Activated naive CD4-positive, alpha-beta T cell treated with anti-CD3 and anti-CD28 coated beads, Interleukin-2, amount 50 U/mL, for 24 hours (primary cell): ENCODE results near the gene TC2N.
A peak's percentile ranks its signal among the peaks of the same experiment; 100 is the strongest.

Source experiments
- H3K27ac Mint-ChIP-seq: one replicate; pipeline ENCODE4 v1.8.0; 2021; ENCODE audit warnings: mild to moderate bottlenecking, mixed read lengths
- H3K27me3 Mint-ChIP-seq: one replicate; pipeline ENCODE4 v1.8.0; 2021; ENCODE audit warnings: mixed read lengths
- H3K36me3 Mint-ChIP-seq: one replicate; pipeline ENCODE4 v1.8.0; 2021; ENCODE audit warnings: mixed read lengths
- H3K4me1 Mint-ChIP-seq: one replicate; pipeline ENCODE4 v1.8.0; 2021; ENCODE audit warnings: mixed read lengths
- H3K4me3 Mint-ChIP-seq: one replicate; pipeline ENCODE4 v1.8.0; 2021; ENCODE audit warnings: mild to moderate bottlenecking, mixed read lengths
- H3K9me3 Mint-ChIP-seq: one replicate; pipeline ENCODE4 v1.8.0; 2021; ENCODE audit warnings: mixed read lengths

Gene TC2N

DNA sequence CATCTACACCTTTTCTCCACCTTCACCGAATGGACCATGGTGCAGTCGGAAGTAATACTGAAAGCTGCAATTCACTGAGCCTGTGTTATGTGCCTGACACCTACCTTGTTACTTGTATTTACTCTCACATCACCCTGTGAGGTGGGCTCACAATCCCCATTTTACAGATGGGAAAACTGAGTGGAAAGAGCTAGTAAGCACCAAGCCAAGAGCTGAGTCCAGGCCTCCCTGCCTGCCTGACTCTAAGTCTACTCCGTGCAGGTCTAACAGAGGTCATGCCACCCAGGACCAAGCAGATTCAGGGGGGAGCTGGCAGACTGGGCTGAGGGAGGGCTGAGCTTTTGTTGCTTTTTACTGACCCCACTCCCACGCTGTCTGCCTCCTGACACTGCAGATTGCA is 29.1 kb upstream of the TC2N start:
- no peaks in the 10 kb centered on the region for H3K36me3 Mint-ChIP-seq
- no peak overlapping the region for H3K4me3 Mint-ChIP-seq
- peaks cover 35% of the 10 kb centered on the region for H3K4me1 Mint-ChIP-seq
- H3K27me3 Mint-ChIP-seq, result no peaks in the 10 kb centered on the region
- peak overlapping the region; percentile 6 for H3K27ac Mint-ChIP-seq
- H3K9me3 Mint-ChIP-seq, result no peaks in the 10 kb centered on the region

DNA sequence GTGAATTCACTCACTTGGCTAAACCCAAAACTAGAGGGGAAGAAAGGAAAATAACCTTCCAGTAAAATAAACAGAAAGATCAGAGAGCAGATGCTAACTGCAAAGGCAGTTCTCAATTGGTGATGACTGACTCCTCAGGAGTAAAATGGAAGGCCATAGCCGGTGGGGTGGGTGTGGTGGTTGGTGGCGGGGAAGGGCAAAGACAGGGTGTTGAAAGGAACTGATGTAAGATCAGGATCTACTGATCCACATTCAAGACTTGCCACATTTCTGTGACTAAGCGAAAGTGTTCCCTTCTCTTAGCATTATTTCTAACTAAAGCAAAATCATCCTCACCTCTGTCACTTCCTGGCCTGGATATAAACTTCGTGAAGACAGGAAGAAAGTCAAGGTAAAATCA is 26.3 kb upstream of the TC2N start:
- Mint-ChIP-seq H3K27ac (peak overlapping the region; percentile 92), H3K36me3 (no peaks in the 10 kb centered on the region), H3K4me3 (peak overlapping the region; percentile 46), H3K4me1 (peaks cover 56% of the 10 kb centered on the region), H3K9me3 (no peaks in the 10 kb centered on the region), H3K27me3 (no peaks in the 10 kb centered on the region)

DNA sequence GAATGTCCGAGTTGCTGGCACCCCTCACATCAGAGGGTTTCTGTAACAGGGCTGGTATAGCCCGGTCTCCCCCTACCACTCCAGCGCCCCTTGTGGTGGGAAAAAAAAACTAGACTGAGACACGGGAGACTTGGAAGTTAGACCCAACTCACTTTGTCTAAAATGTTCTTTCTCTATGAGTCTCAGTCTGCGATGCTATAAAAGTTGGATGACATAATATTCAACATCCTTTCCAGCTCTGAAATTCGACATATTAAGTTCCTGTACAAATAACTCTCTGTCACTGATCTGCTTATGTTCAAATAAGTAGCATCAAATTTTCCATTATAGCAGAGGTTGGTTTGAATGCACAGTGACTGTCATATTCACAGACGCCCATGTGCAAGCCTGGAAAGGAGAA is 25.7 kb upstream of the TC2N start:
- no peaks in the 10 kb centered on the region for H3K36me3 Mint-ChIP-seq
- H3K27me3 Mint-ChIP-seq, result no peaks in the 10 kb centered on the region
- H3K27ac Mint-ChIP-seq, result peak overlapping the region; percentile 92
- peaks cover 60% of the 10 kb centered on the region for H3K4me1 Mint-ChIP-seq
- no peaks in the 10 kb centered on the region for H3K9me3 Mint-ChIP-seq
- H3K4me3 Mint-ChIP-seq, result no peak overlapping the region

DNA sequence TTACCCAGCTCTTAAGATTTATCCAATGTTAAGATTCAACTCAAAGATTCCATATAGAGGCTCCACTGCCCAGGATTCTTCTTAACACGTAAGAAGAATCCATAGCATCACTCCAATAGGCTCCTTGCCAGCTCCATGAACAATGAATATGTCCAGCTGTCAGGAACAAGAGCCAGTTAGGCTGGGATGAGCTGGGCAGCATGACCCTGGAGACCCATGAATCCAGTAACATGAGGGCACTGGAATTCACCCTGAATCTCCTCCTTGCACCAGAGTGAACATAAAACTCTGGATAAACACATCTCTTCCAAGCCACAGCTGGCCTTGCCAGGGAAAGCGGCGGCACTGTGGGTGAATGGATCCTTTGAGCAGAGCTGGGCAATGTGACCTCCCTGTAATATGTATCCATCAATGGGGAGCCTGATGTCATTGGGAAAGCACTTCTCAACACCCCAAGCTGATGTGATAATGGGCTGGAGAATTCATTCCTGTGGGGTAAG is 24.4 kb upstream of the TC2N start:
- H3K27ac Mint-ChIP-seq, result peak overlapping the region; percentile 80
- no peaks in the 10 kb centered on the region for H3K27me3 Mint-ChIP-seq
- no peaks in the 10 kb centered on the region for H3K9me3 Mint-ChIP-seq
- H3K4me3 Mint-ChIP-seq, result peak overlapping the region; percentile 27
- no peaks in the 10 kb centered on the region for H3K36me3 Mint-ChIP-seq
- H3K4me1 Mint-ChIP-seq, result peaks cover 60% of the 10 kb centered on the region

DNA sequence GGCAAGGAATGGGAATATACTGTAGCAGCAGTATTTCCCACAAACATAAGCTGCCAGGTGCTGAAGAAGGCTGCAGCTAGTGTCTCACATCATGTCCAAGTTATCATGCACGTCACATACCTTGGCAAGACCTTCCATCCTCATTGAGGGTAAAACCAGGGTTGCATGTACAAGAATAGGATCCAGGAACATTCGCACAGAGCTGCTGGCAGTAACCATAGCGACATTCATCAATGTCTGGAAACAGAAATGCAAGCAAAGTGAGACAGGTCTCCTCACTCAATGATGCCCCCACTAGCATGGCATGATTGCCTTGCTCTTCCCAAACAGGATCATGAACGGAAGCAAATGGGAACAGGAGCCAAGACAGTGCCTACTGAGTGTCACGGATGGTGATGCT is 23.8 kb upstream of the TC2N start:
- Mint-ChIP-seq H3K27ac (no peak overlapping the region), H3K36me3 (no peaks in the 10 kb centered on the region), H3K9me3 (no peaks in the 10 kb centered on the region), H3K27me3 (no peaks in the 10 kb centered on the region), H3K4me3 (no peak overlapping the region), H3K4me1 (peaks cover 56% of the 10 kb centered on the region)

DNA sequence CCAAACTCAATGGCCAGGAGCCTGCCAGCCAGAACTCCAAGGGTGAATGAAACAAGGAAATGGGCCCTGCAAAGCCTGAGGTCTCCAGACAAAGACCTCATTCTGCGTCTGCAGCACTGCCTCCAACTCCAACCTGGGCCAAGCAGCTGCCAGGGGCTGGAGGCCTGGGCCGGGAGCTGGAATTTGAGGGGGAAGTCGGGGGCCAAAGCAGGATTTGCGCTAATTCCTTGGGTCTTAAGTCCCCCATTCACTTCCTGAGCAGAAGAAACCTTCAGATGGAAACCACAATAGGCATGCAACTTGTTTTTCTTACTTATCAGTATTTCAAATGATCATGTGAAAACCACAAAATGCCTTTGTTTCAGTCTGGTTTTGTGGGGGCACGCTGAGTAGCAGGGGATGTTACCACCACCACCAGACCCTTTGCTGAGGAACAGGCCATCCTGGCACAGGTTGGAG is 23.0 kb upstream of the TC2N start:
- peaks cover 53% of the 10 kb centered on the region for H3K4me1 Mint-ChIP-seq
- no peaks in the 10 kb centered on the region for H3K36me3 Mint-ChIP-seq
- H3K27me3 Mint-ChIP-seq, result no peaks in the 10 kb centered on the region
- peak overlapping the region; percentile 11 for H3K4me3 Mint-ChIP-seq
- peak overlapping the region; percentile 70 for H3K27ac Mint-ChIP-seq
- no peaks in the 10 kb centered on the region for H3K9me3 Mint-ChIP-seq

DNA sequence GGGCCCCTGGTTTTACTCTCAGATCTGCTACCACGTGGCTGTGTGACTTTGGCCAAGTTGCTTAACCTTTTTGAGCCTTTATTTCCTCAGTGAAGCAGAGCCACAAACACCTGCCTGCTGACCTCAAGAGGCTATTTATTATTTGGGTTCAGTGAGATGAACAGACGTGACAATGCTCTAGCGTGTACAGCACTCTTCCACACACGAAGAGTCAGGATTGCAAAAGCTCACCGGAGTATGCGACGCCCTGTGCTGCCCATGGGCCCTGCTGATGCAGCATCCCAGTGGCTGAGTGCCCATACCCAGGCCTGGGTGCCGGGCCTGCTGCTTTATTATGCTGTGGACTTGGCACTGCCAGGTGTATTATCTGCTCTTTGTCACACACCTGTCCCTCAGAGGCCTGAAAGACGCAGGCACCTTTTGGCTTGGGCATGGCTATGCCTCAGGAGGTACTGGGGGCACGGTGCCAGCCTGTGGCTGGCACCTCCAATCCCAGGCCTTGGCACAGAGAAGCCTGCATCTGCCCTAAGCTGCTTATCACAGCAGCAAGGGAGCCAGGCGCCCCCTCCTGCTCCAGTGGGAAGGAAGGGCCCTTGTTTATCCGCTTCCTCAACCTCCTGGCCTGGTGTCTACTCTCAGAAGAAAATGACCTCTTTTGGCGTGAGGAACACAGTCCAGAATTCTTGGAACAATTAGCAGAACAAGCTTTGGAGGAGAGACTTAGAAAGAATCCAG is 22.3 kb upstream of the TC2N start:
- H3K27ac Mint-ChIP-seq, result peak overlapping the region; percentile 70
- H3K4me3 Mint-ChIP-seq, result no peak overlapping the region
- no peaks in the 10 kb centered on the region for H3K36me3 Mint-ChIP-seq
- H3K9me3 Mint-ChIP-seq, result no peaks in the 10 kb centered on the region
- peaks cover 53% of the 10 kb centered on the region for H3K4me1 Mint-ChIP-seq
- H3K27me3 Mint-ChIP-seq, result no peaks in the 10 kb centered on the region

DNA sequence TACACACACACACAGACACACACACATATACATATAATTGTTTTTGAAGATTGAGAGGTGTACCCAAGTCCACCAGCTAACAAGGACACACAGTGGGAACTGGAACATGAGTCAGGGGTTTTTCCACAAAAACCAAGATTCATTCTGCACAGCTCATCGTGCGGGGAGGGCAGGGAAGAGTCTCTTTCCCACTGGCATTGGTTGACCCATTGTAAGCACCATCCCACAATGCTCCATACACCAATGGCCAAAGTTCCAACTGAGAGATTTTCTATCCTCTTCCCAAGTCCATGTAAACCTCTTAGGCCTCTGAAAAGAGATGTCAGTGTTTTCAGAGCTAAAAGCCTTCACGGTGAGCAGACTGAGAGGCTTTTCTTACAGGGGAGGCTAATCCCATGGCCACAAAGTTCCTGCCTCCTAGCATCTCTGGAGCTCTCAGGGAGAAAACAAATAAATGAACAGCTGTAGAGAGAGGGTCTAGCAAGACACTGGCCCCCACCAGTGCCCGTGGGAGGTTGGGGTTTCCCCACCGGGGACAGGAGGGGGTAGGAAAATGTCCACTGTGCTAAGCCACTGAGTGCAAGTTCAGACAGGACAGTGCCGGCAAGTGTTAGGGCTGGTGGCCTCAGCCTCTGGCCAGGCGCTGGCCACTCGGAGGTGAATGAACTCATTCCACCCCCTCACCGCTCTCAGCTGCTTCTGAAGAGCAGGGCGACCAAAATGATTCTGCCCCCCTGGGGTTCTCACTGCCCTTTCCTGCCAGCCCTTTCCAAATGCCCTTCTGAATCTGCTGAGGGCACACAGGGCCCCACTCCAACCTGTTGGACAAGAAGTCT is 21.5 kb upstream of the TC2N start:
- no peaks in the 10 kb centered on the region for H3K9me3 Mint-ChIP-seq
- H3K36me3 Mint-ChIP-seq, result no peaks in the 10 kb centered on the region
- H3K27ac Mint-ChIP-seq, result no peak overlapping the region
- H3K4me1 Mint-ChIP-seq, result peaks cover 57% of the 10 kb centered on the region
- no peak overlapping the region for H3K4me3 Mint-ChIP-seq
- no peaks in the 10 kb centered on the region for H3K27me3 Mint-ChIP-seq

DNA sequence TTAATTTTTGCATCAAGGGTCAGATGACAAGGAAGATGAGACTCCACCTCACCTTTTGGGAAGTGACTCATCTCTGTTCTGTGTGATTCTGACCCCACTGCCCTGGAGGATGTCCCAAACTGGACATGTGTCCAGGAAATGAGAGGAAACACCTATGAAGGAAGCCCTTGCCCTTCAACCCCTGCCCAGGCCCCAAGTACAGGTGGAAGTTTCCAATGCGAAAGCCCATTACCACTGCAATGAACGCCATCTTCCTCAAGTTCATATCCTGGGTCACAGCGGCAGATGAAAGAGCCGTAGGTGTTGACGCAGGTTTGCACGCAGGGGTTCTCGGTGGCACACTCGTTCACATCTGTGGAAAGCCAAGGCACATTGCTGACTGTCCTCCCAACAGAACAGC is 19.6 kb upstream of the TC2N start:
- Mint-ChIP-seq H3K27me3 (no peaks in the 10 kb centered on the region), H3K27ac (no peak overlapping the region), H3K36me3 (no peaks in the 10 kb centered on the region), H3K4me1 (peaks cover 41% of the 10 kb centered on the region), H3K9me3 (no peaks in the 10 kb centered on the region), H3K4me3 (no peak overlapping the region)

DNA sequence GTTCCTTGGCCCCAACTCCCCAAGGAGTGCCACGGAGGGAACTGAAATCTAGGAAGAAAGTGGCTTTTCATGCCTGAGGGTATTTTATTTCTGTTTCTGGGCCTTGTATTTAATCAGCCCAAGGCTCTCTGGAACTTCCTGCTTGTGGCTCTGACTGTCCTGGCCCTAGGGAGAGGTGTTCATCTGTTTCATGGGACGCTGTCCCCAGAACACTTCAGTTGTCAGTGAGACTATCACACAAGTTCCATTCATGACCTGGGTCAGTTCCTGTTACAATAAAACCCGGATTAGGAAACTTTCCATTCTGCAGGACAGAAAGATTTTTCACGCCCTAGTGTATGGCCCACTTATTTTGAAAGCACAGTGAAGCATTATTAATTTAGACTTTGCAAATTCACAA is 18.5 kb upstream of the TC2N start:
- Mint-ChIP-seq H3K4me1 (peaks cover 37% of the 10 kb centered on the region), H3K9me3 (no peaks in the 10 kb centered on the region), H3K27ac (peak overlapping the region; percentile 49), H3K27me3 (no peaks in the 10 kb centered on the region), H3K36me3 (no peaks in the 10 kb centered on the region), H3K4me3 (no peak overlapping the region)

DNA sequence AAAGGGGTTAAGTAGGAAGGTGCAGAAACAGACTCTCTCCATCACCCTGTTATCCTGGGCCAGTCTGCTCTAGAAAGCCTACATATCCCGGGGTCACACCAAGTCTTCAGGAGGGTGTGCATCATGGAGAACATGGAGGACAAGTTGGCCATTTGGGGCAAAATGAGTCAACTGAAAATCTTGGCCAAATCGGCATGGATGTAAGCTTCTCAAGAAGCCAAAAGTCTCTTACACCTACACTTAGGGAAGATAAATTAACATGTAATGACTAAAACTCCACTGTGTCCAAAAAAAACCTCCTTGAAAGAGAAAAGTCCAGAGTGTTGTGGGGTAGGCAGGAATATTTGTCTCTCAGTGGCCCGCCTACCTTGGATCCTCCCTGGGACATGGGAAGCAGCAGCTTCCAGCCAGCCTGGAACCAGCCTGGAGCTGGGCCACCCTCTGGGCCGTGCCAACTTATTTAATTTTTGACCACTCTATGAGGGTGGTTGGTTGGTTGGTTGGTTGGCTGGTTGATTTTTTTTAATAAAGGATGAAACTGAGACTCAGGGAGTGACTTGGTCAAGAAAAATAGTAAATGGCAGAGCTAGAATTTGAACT is 17.9 kb upstream of the TC2N start:
- Mint-ChIP-seq H3K4me1 (peaks cover 37% of the 10 kb centered on the region), H3K9me3 (no peaks in the 10 kb centered on the region), H3K4me3 (no peak overlapping the region), H3K36me3 (no peaks in the 10 kb centered on the region), H3K27me3 (no peaks in the 10 kb centered on the region), H3K27ac (no peak overlapping the region)

DNA sequence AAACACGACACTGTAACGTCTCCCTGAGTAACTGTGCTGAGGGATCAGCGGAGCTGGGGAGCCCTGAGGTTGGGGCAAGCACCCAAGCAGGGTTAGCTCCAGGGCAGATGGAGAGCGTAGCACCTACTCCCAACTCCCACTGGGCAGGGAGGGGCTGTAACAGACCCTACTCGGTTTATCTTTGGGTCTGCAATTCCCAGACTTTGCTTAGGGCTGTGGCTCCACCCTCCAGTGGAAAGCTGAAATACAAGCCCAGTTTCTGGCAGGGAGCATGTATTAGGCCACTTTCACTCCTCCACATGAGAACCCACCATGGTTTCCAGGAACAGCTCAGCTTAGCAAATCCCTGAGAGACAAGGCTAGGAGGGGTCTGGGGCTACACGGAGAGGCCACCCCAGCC is 17.3 kb upstream of the TC2N start:
- H3K4me1 Mint-ChIP-seq, result peaks cover 37% of the 10 kb centered on the region
- no peak overlapping the region for H3K27ac Mint-ChIP-seq
- H3K4me3 Mint-ChIP-seq, result no peak overlapping the region
- no peaks in the 10 kb centered on the region for H3K36me3 Mint-ChIP-seq
- H3K9me3 Mint-ChIP-seq, result no peaks in the 10 kb centered on the region
- no peaks in the 10 kb centered on the region for H3K27me3 Mint-ChIP-seq

DNA sequence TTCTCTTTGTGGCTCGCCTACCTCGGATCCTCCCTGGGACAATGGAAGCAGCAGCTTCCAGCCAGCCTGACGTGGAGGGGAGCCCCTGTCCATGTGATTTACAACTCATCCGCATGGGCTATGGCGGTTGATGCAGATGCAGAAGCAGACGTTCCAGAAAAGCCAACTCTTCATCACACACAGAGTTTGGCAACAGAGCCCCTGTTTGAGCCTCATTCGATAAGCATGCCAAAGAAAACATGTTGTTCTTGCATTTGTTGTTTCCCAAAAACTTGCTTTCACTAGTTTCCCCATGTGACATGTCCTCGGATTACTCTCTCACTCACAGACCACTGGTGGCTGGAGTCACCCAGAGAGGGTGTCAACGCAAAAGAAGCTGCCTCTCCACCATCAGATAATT is 16.4 kb upstream of the TC2N start:
- Mint-ChIP-seq H3K9me3 (no peaks in the 10 kb centered on the region), H3K36me3 (no peaks in the 10 kb centered on the region), H3K4me1 (peaks cover 32% of the 10 kb centered on the region), H3K4me3 (no peak overlapping the region), H3K27me3 (no peaks in the 10 kb centered on the region), H3K27ac (no peak overlapping the region)

DNA sequence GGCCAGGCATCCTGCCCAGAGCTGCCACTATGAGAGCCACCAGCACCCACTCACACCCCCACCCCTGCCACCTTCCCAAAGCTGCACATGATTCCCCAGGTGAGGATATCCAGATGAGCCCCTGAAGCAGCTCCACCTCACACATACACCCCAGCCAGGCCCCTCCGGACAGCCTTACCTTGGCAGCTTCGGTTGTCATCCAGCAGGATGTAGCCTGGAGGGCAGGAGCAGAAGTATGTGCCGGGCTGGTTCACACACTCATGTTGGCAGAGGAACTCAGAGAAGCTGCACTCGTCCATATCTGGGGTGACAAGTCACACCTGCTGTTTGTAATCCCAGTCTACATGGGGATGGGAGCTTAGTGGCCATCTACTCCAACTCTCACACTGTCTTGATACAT is 15.4 kb upstream of the TC2N start:
- Mint-ChIP-seq H3K4me3 (no peak overlapping the region), H3K9me3 (no peaks in the 10 kb centered on the region), H3K27me3 (no peaks in the 10 kb centered on the region), H3K36me3 (no peaks in the 10 kb centered on the region), H3K4me1 (peaks cover 38% of the 10 kb centered on the region), H3K27ac (no peak overlapping the region)

DNA sequence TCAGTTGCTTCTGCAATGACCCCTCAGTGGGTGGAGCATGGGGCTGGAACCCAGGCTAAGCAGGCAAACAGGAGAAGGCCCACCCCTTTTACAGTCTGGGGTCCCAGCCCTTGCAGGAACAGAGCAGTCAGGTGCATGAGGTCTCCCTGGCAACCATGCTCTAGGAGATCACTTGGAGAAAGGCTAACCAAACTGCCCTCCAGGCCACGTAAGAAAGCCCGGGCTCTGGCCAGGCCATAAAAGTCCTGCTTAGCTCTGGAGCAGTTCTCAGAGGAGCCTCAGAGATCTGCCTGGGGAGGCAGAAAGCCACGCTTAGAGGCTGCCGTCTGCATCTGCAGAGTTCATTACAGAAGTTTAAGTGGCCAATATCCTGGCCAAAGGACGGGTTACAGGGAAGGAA is 15.0 kb upstream of the TC2N start:
- Mint-ChIP-seq H3K9me3 (no peaks in the 10 kb centered on the region), H3K36me3 (no peaks in the 10 kb centered on the region), H3K27me3 (no peaks in the 10 kb centered on the region), H3K27ac (no peak overlapping the region), H3K4me3 (no peak overlapping the region), H3K4me1 (peaks cover 42% of the 10 kb centered on the region)

DNA sequence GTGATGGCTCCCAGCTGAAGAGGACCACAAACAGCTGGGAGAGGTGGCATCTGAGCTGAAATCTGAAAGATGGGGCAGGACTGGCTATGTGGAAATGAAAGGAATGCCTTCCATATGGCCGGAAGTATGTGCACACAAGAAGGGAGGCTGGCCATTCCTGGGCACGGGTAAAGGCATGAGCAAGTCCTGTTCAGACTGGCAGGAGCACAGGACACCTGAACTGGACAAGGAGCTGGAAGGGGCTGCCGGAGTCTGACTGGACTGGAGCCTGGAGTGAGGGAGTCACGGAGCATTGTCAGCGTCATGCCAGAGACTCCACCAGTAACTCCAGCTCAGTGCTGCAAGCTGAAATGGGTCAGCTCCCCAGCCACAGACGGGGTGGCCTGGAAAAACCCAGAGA is 11.9 kb upstream of the TC2N start:
- no peak overlapping the region for H3K27ac Mint-ChIP-seq
- H3K9me3 Mint-ChIP-seq, result no peaks in the 10 kb centered on the region
- H3K27me3 Mint-ChIP-seq, result no peaks in the 10 kb centered on the region
- no peak overlapping the region for H3K4me3 Mint-ChIP-seq
- no peaks in the 10 kb centered on the region for H3K36me3 Mint-ChIP-seq
- peaks cover 72% of the 10 kb centered on the region for H3K4me1 Mint-ChIP-seq
